Measurements from ENCODE around the gene NFKBIZ. TPM values are rescaled to one million over a fixed set of nuclear protein-coding genes. Genes with fewer than 3 reads are reported as not detected.

Gene NFKBIZ
- total RNA-seq, 2 experiments from 2014 or later, result 51.3 to 65.1 TPM

- peak overlapping the region; percentile 98 for H3K27ac Mint-ChIP-seq
- peak overlapping the region; percentile 96 for H3K4me3 Mint-ChIP-seq
- ATAC-seq (no peak), DNase-seq (no peak)
- peaks cover 32% of the 10 kb centered on the region for H3K36me3 Mint-ChIP-seq
- H3K27me3 Mint-ChIP-seq, result no peaks in the 10 kb centered on the region
- peaks cover 75% of the 10 kb centered on the region for H3K4me1 Mint-ChIP-seq
- CTCF ChIA-PET, result interaction anchor here (0.8 to 2.9 kb wide), 8 partner anchors 9 to 400 kb away, joined by 3 to 11 read pairs (median 3); partner anchors contain the start of gene NFKBIZ
- no peaks in the 10 kb centered on the region for H3K9me3 Mint-ChIP-seq (ENCODE audit: low read depth)
Observed at GRCh38 chr3:101829437-101829830, 19.9 kb upstream of the NFKBIZ start.

GRCh38 chr3:101829874-101830273 is 19.4 kb upstream of the NFKBIZ start:
- Mint-ChIP-seq H3K9me3 (ENCODE audit: low read depth) (no peaks in the 10 kb centered on the region), H3K27me3 (no peaks in the 10 kb centered on the region), H3K36me3 (peaks cover 33% of the 10 kb centered on the region), H3K27ac (peak overlapping the region; percentile 98), H3K4me1 (peaks cover 76% of the 10 kb centered on the region), H3K4me3 (peak overlapping the region; percentile 96)
- CTCF ChIA-PET, result interaction anchor here (0.8 to 1.4 kb wide), 7 partner anchors 9 to 399 kb away, joined by 3 to 7 read pairs (median 3); partner anchors contain the start of gene NFKBIZ
- DNase-seq, result no peak
- ATAC-seq, result no peak

- peaks cover 40% of the 10 kb centered on the region for H3K36me3 Mint-ChIP-seq
- H3K4me3 Mint-ChIP-seq, result peak overlapping the region; percentile 3
- H3K4me1 Mint-ChIP-seq, result peaks cover 62% of the 10 kb centered on the region
- DNase-seq (no peak), ATAC-seq (no peak)
- H3K27ac Mint-ChIP-seq, result peak overlapping the region; percentile 42
- no peaks in the 10 kb centered on the region for H3K9me3 Mint-ChIP-seq (ENCODE audit: low read depth)
- H3K27me3 Mint-ChIP-seq, result no peaks in the 10 kb centered on the region
- CTCF ChIA-PET, result no interaction called here
Observed at GRCh38 chr3:101833446-101833974, 15.8 kb upstream of the NFKBIZ start.

GRCh38 chr3:101835676-101836075 is 13.6 kb upstream of the NFKBIZ start:
- Mint-ChIP-seq H3K27me3 (no peaks in the 10 kb centered on the region), H3K4me3 (no peak overlapping the region), H3K27ac (no peak overlapping the region), H3K36me3 (peaks cover 41% of the 10 kb centered on the region), H3K9me3 (ENCODE audit: low read depth) (no peaks in the 10 kb centered on the region), H3K4me1 (peaks cover 46% of the 10 kb centered on the region)
- CTCF ChIA-PET, result no interaction called here
- ATAC-seq, result no peak
- no peak for DNase-seq

GRCh38 chr3:101836160-101836559 is 13.2 kb upstream of the NFKBIZ start:
- H3K36me3 Mint-ChIP-seq, result peaks cover 41% of the 10 kb centered on the region
- ATAC-seq, result no peak
- H3K27me3 Mint-ChIP-seq, result no peaks in the 10 kb centered on the region
- DNase-seq, result no peak
- CTCF ChIA-PET, result no interaction called here
- H3K4me3 Mint-ChIP-seq, result no peak overlapping the region
- no peak overlapping the region for H3K27ac Mint-ChIP-seq
- H3K4me1 Mint-ChIP-seq, result peaks cover 43% of the 10 kb centered on the region
- H3K9me3 Mint-ChIP-seq (ENCODE audit: low read depth), result no peaks in the 10 kb centered on the region

GRCh38 chr3:101836652-101837598 is 12.4 kb upstream of the NFKBIZ start:
- CTCF ChIA-PET, result no interaction called here
- Mint-ChIP-seq H3K4me3 (no peak overlapping the region), H3K27me3 (no peaks in the 10 kb centered on the region), H3K36me3 (peaks cover 39% of the 10 kb centered on the region), H3K27ac (no peak overlapping the region), H3K9me3 (ENCODE audit: low read depth) (no peaks in the 10 kb centered on the region), H3K4me1 (peaks cover 35% of the 10 kb centered on the region)
- DNase-seq (no peak), ATAC-seq (no peak)

- DNase-seq (no peak), ATAC-seq (no peak)
- H3K4me3 Mint-ChIP-seq, result no peak overlapping the region
- peaks cover 22% of the 10 kb centered on the region for H3K4me1 Mint-ChIP-seq
- CTCF ChIA-PET, result interaction anchor here (1.0 to 1.1 kb wide), 3 partner anchors 9 to 391 kb away, joined by 3 read pairs; no protein-coding TSS in a partner anchor
- H3K27me3 Mint-ChIP-seq, result no peaks in the 10 kb centered on the region
- H3K27ac Mint-ChIP-seq, result no peak overlapping the region
- H3K9me3 Mint-ChIP-seq (ENCODE audit: low read depth), result no peaks in the 10 kb centered on the region
- H3K36me3 Mint-ChIP-seq, result peaks cover 36% of the 10 kb centered on the region
Observed at GRCh38 chr3:101838691-101839090, 10.6 kb upstream of the NFKBIZ start.

- ATAC-seq, result no peak
- no peak for DNase-seq
- peaks cover 11% of the 10 kb centered on the region for H3K4me1 Mint-ChIP-seq
- no peaks in the 10 kb centered on the region for H3K27me3 Mint-ChIP-seq
- CTCF ChIA-PET, result interaction anchor here (1.2 kb wide), 1 partner anchor 15 kb away, joined by 3 read pairs; no protein-coding TSS in a partner anchor
- H3K9me3 Mint-ChIP-seq (ENCODE audit: low read depth), result no peaks in the 10 kb centered on the region
- no peak overlapping the region for H3K4me3 Mint-ChIP-seq
- H3K36me3 Mint-ChIP-seq, result peaks cover 28% of the 10 kb centered on the region
- H3K27ac Mint-ChIP-seq, result no peak overlapping the region
Observed at GRCh38 chr3:101840066-101840465, 9.2 kb upstream of the NFKBIZ start.

- CTCF ChIA-PET, result no interaction called here
- ATAC-seq, result no peak
- H3K9me3 Mint-ChIP-seq (ENCODE audit: low read depth), result no peaks in the 10 kb centered on the region
- H3K4me1 Mint-ChIP-seq, result peaks cover 5% of the 10 kb centered on the region
- no peak overlapping the region for H3K27ac Mint-ChIP-seq
- no peak overlapping the region for H3K4me3 Mint-ChIP-seq
- H3K36me3 Mint-ChIP-seq, result peaks cover 24% of the 10 kb centered on the region
- no peak for DNase-seq
- H3K27me3 Mint-ChIP-seq, result no peaks in the 10 kb centered on the region
Observed at GRCh38 chr3:101842245-101842934, 6.9 kb upstream of the NFKBIZ start.

- CTCF ChIA-PET, result interaction anchor here (1.4 kb wide), 1 partner anchor 382 kb away, joined by 4 read pairs; no protein-coding TSS in a partner anchor
- H3K27me3 Mint-ChIP-seq, result no peaks in the 10 kb centered on the region
- H3K36me3 Mint-ChIP-seq, result peaks cover 22% of the 10 kb centered on the region
- ATAC-seq (no peak), DNase-seq (no peak)
- no peak overlapping the region for H3K4me3 Mint-ChIP-seq
- H3K27ac Mint-ChIP-seq, result no peak overlapping the region
- H3K4me1 Mint-ChIP-seq, result peaks cover 5% of the 10 kb centered on the region
- no peaks in the 10 kb centered on the region for H3K9me3 Mint-ChIP-seq (ENCODE audit: low read depth)
Observed at GRCh38 chr3:101842935-101843330, 6.4 kb upstream of the NFKBIZ start.

- Mint-ChIP-seq H3K9me3 (ENCODE audit: low read depth) (no peaks in the 10 kb centered on the region), H3K36me3 (peaks cover 22% of the 10 kb centered on the region), H3K27me3 (no peaks in the 10 kb centered on the region), H3K4me3 (no peak overlapping the region), H3K4me1 (peaks cover 11% of the 10 kb centered on the region), H3K27ac (no peak overlapping the region)
- no peak for DNase-seq
- ATAC-seq, result no peak
- CTCF ChIA-PET, result interaction anchor here (0.8 to 1.0 kb wide), 2 partner anchors 16 to 31 kb away, joined by 3 read pairs; no protein-coding TSS in a partner anchor
Observed at GRCh38 chr3:101845425-101845824, 3.9 kb upstream of the NFKBIZ start.

GRCh38 chr3:101846709-101847108 is 2.6 kb upstream of the NFKBIZ start:
- Mint-ChIP-seq H3K9me3 (ENCODE audit: low read depth) (no peaks in the 10 kb centered on the region), H3K36me3 (peaks cover 32% of the 10 kb centered on the region), H3K4me1 (peaks cover 20% of the 10 kb centered on the region), H3K27ac (no peak overlapping the region), H3K4me3 (no peak overlapping the region), H3K27me3 (no peaks in the 10 kb centered on the region)
- CTCF ChIA-PET, result no interaction called here
- ATAC-seq, result no peak
- no peak for DNase-seq

GRCh38 chr3:101847328-101847727 is 2.0 kb upstream of the NFKBIZ start:
- ATAC-seq, result no peak
- Mint-ChIP-seq H3K4me3 (no peak overlapping the region), H3K27ac (no peak overlapping the region), H3K36me3 (peaks cover 33% of the 10 kb centered on the region), H3K9me3 (ENCODE audit: low read depth) (no peaks in the 10 kb centered on the region), H3K4me1 (peaks cover 24% of the 10 kb centered on the region), H3K27me3 (no peaks in the 10 kb centered on the region)
- DNase-seq, result no peak
- CTCF ChIA-PET, result interaction anchor here (0.9 kb wide), 1 partner anchor 8 kb away, joined by 3 read pairs; no protein-coding TSS in a partner anchor
